ENCODE measurements around the gene TTLL8. TPM values are rescaled to one million over a fixed set of nuclear protein-coding genes. Genes with fewer than 3 reads are reported as not detected.

Gene TTLL8
- polyA plus RNA-seq, 1 donor from 2014 or later, result not detected

DNA sequence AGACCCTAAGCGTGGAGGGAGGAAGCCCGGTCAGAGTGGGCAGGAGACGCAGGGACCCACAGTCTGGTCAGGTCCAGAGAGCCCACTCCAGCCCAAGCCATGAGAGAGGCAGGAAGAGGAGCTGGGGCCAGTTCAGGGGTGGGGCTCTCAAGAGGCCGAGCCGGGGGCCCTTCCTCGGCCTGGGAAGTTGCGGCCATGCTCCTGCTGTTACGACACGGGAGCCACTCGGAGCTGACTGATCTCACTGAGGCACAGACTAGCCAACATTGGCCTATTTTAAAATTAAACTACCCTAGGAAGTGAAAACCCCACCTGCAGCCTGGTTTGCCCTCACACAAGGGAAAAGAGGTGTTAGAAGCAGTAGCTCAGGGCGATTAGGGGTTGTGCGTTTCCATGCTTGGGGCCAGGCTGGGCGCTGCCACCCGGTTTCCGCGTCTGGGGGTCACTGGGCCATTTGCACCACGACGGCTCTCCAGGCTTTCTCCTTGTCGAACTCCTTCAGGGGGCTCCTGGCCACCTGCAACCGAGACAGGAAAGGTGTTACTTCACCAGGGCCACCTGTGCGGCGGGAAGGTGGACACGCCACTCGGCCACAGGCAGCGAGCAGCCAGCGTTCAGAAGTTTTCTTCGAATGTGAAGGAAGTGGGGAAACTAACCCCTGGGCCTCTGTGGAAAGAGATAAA is 3.2 kb upstream of the TTLL8 start:
- H3K27ac ChIP-seq (ENCODE audit: low read length), result no peak overlapping the region
- no peaks in the 10 kb centered on the region for H4K20me1 ChIP-seq (ENCODE audit: insufficient read depth)
- no peak overlapping the region for H3K4me2 ChIP-seq (ENCODE audit: low read length)
- H3K4me3 ChIP-seq (ENCODE audit: low read length), result no peak overlapping the region
- no peaks in the 10 kb centered on the region for H3K9me2 ChIP-seq (ENCODE audit: insufficient read depth, low read length)
- no peak overlapping the region for H3K9ac ChIP-seq (ENCODE audit: low read length)
- no peaks in the 10 kb centered on the region for H3F3A ChIP-seq (ENCODE audit: insufficient read depth, low read length, poor library complexity, severe bottlenecking)
- no peaks in the 10 kb centered on the region for H3K9me3 ChIP-seq (ENCODE audit: low read length)
- TF ChIP-seq TAF1 (IDR thresholded peaks at IDR 0.05; ENCODE audit: low read depth) (no peak), MXI1 (conservative IDR thresholded peaks at IDR 0.05; ENCODE audit: poor library complexity, severe bottlenecking) (no peak), EZH2 (IDR thresholded peaks at IDR 0.05; ENCODE audit: borderline replicate concordance, insufficient read depth, low read length, poor library complexity, severe bottlenecking) (no peak), REST (IDR thresholded peaks at IDR 0.05; ENCODE audit: borderline replicate concordance) (no peak), EP300 (conservative IDR thresholded peaks at IDR 0.05; ENCODE audit: poor library complexity, severe bottlenecking) (no peak), POLR2AphosphoS5 (IDR thresholded peaks at IDR 0.05) (no peak), SMC3 (conservative IDR thresholded peaks at IDR 0.05; ENCODE audit: poor library complexity) (no peak), RAD21 (conservative IDR thresholded peaks at IDR 0.05) (no peak)
- TF ChIP-seq, protein P1, sequence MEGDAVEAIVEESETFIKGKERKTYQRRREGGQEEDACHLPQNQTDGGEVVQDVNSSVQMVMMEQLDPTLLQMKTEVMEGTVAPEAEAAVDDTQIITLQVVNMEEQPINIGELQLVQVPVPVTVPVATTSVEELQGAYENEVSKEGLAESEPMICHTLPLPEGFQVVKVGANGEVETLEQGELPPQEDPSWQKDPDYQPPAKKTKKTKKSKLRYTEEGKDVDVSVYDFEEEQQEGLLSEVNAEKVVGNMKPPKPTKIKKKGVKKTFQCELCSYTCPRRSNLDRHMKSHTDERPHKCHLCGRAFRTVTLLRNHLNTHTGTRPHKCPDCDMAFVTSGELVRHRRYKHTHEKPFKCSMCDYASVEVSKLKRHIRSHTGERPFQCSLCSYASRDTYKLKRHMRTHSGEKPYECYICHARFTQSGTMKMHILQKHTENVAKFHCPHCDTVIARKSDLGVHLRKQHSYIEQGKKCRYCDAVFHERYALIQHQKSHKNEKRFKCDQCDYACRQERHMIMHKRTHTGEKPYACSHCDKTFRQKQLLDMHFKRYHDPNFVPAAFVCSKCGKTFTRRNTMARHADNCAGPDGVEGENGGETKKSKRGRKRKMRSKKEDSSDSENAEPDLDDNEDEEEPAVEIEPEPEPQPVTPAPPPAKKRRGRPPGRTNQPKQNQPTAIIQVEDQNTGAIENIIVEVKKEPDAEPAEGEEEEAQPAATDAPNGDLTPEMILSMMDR (IDR thresholded peaks at IDR 0.05; ENCODE audit: poor library complexity, severe bottlenecking), result no peak
- no peaks in the 10 kb centered on the region for H3K79me2 ChIP-seq (replicated peaks; ENCODE audit: insufficient read depth, low read length)
- H2AFZ ChIP-seq (ENCODE audit: low read depth, low read length), result no peak overlapping the region
- H3K27me3 ChIP-seq (ENCODE audit: insufficient read depth, low read depth, low read length), result peaks cover 17% of the 10 kb centered on the region
- H3K36me3 ChIP-seq (ENCODE audit: insufficient read depth, low read length), result no peaks in the 10 kb centered on the region

DNA sequence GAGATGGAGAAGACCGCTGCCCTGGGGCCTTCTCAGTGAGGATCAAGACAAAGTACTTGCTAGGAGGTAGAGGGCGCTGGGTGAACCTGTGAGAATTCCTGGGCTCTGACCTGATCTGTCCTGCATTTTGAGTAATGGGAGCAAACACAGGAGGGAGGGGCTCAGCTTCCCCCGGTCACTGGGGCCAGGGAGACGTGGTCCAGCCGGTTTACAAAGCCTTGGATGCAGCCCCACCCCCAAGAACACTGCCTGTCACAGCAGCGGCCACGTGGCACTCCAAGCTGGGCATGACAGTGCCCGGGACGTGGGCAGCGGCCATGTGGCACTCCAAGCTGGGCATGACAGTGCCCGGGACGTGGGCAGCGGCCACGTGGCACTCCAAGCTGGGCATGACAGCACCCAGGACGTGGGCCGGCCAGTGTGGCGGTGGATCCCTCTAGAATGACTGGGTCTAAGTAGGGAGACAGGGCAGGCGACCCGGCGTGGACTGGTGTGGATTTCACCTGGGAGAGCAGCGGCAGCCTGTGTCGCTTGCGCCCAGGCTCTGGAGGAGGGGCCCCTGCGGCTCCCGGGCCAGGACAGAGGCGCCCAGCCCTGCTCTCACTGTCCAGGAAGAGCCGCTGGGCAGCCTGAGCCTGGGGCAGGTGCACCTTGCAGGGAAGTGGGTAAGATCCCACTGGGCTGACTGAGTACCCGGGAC is 2.5 kb upstream of the TTLL8 start:
- H3K27ac ChIP-seq (ENCODE audit: low read length), result no peak overlapping the region
- H3K36me3 ChIP-seq (ENCODE audit: insufficient read depth, low read length), result no peaks in the 10 kb centered on the region
- H3K9ac ChIP-seq (ENCODE audit: low read length), result no peak overlapping the region
- no peaks in the 10 kb centered on the region for H3F3A ChIP-seq (ENCODE audit: insufficient read depth, low read length, poor library complexity, severe bottlenecking)
- no peak overlapping the region for H2AFZ ChIP-seq (ENCODE audit: low read depth, low read length)
- no peaks in the 10 kb centered on the region for H3K79me2 ChIP-seq (replicated peaks; ENCODE audit: insufficient read depth, low read length)
- no peaks in the 10 kb centered on the region for H4K20me1 ChIP-seq (ENCODE audit: insufficient read depth)
- no peaks in the 10 kb centered on the region for H3K9me2 ChIP-seq (ENCODE audit: insufficient read depth, low read length)
- no peak for TF ChIP-seq MXI1 (conservative IDR thresholded peaks at IDR 0.05; ENCODE audit: poor library complexity, severe bottlenecking)
- no peak for TF ChIP-seq EZH2 (IDR thresholded peaks at IDR 0.05; ENCODE audit: borderline replicate concordance, insufficient read depth, low read length, poor library complexity, severe bottlenecking)
- TF ChIP-seq, protein P1 (IDR thresholded peaks at IDR 0.05; ENCODE audit: poor library complexity, severe bottlenecking), result no peak
- no peak for TF ChIP-seq EP300 (conservative IDR thresholded peaks at IDR 0.05; ENCODE audit: poor library complexity, severe bottlenecking)
- TF ChIP-seq REST (IDR thresholded peaks at IDR 0.05; ENCODE audit: borderline replicate concordance), result no peak
- TF ChIP-seq POLR2AphosphoS5 (IDR thresholded peaks at IDR 0.05), result no peak
- TF ChIP-seq TAF1 (IDR thresholded peaks at IDR 0.05; ENCODE audit: low read depth), result no peak
- TF ChIP-seq RAD21 (conservative IDR thresholded peaks at IDR 0.05), result no peak
- TF ChIP-seq SMC3 (conservative IDR thresholded peaks at IDR 0.05; ENCODE audit: poor library complexity), result no peak
- H3K4me3 ChIP-seq (ENCODE audit: low read length), result no peak overlapping the region
- H3K4me2 ChIP-seq (ENCODE audit: low read length), result no peak overlapping the region
- no peaks in the 10 kb centered on the region for H3K9me3 ChIP-seq (ENCODE audit: low read length)
- H3K27me3 ChIP-seq (ENCODE audit: insufficient read depth, low read depth, low read length), result peaks cover 17% of the 10 kb centered on the region
